ENCODE measurements around the gene GRIN3B.

DNA sequence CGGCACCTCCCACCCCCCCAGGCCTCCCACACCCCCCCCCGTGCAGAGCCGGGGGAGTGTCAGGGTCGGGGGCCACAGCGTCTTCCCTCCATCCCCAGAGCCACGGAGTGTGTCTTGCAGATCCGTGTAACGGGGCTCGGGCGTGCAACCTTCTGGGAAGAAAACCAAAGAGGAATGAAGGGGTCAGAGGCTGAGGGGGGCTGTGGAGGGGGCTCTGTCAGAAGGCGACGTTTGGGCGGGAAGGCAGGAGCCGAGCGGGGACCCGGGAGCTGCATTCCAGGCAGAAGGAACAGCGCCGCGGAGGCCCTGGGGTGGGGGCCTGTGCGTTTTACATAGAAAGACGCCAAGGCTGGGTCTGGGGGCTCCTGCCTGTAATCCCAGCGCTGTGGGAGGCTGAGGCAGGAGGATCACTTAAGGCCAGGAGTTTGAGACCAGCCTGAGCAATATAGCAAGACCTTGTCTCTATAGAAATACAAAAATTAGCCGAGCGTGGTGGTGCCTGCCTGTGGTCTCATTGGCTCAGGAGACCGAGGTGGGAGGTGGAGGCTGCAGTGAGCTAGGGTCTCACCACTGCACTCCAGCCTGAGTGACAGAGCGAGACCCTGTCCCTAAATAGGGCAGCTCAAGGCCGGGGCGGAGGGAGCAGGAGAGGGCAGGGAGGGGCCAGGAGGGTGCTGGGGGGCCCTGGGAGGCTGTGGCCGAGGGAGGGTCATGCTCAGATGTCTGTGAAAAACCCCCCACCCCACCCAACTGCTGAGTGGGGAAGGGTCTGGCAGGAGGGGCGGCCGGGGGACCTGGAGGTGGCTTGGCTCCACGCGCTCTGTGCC is 46.6 kb upstream of the GRIN3B start:
- TF ChIP-seq POLR2AphosphoS5 (IDR thresholded peaks at IDR 0.05; ENCODE audit: low read depth, low read length) (no peak), TAF1 (IDR thresholded peaks at IDR 0.05; ENCODE audit: borderline replicate concordance, insufficient read depth, low read length) (no peak)
- TF ChIP-seq, protein P1, sequence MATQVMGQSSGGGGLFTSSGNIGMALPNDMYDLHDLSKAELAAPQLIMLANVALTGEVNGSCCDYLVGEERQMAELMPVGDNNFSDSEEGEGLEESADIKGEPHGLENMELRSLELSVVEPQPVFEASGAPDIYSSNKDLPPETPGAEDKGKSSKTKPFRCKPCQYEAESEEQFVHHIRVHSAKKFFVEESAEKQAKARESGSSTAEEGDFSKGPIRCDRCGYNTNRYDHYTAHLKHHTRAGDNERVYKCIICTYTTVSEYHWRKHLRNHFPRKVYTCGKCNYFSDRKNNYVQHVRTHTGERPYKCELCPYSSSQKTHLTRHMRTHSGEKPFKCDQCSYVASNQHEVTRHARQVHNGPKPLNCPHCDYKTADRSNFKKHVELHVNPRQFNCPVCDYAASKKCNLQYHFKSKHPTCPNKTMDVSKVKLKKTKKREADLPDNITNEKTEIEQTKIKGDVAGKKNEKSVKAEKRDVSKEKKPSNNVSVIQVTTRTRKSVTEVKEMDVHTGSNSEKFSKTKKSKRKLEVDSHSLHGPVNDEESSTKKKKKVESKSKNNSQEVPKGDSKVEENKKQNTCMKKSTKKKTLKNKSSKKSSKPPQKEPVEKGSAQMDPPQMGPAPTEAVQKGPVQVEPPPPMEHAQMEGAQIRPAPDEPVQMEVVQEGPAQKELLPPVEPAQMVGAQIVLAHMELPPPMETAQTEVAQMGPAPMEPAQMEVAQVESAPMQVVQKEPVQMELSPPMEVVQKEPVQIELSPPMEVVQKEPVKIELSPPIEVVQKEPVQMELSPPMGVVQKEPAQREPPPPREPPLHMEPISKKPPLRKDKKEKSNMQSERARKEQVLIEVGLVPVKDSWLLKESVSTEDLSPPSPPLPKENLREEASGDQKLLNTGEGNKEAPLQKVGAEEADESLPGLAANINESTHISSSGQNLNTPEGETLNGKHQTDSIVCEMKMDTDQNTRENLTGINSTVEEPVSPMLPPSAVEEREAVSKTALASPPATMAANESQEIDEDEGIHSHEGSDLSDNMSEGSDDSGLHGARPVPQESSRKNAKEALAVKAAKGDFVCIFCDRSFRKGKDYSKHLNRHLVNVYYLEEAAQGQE (IDR thresholded peaks at IDR 0.05; ENCODE audit: insufficient read depth in 1 of 2, low read depth in 2 of 2, low read length in 2 of 2) = no peak
